ENCODE results near the gene SPATA31D4.
"Not testable (repeated sequence)": the region's sequence is repeated elsewhere in the genome, so short reads cannot be mapped to it uniquely, and the experiment has no call there.

- not testable (repeated sequence) for TF ChIP-seq CTCF (conservative IDR thresholded peaks at IDR 0.05; ENCODE audit: low read depth, low read length); EZH2 (IDR thresholded peaks at IDR 0.05; ENCODE audit: borderline replicate concordance, low read depth, low read length, poor library complexity, severe bottlenecking)
Observed at GRCh38 chr9:81933547-81933946, 5.3 kb downstream of the SPATA31D4 start.

Measured in A673 (cell line).